Suprapubic skin (tissue), 3 donors: ENCODE measurements around the gene DNM3.

Experiments
- CTCF ChIP-seq, 2 donors: fragments of 200-600 bp in 1 of 2; fragments of 450-650 bp in 1 of 2; sonication (generic) in 1 of 2; IDR thresholded peaks; one replicate each; pipeline ENCODE4 v1.5.1; 2016 to 2019; ENCODE audit warnings: antibody characterized with exemption in 2 of 2, mild to moderate bottlenecking in 1 of 2, moderate library complexity in 1 of 2
- POLR2A ChIP-seq, 2 donors: fragments of 450-650 bp; IDR thresholded peaks; one replicate each; pipeline ENCODE4 v1.6.1; 2017; ENCODE audit warnings: antibody characterized with exemption in 2 of 2, mild to moderate bottlenecking in 2 of 2, moderate library complexity in 2 of 2

- TF ChIP-seq POLR2A (IDR thresholded peaks at IDR 0.05) (no peak), CTCF (IDR thresholded peaks at IDR 0.05) (no peak)
These were observed 31.1 kb downstream of the DNM3 start for GRCh38 chr1:171872430-171872829.
